HepG2 (cell line): ENCODE data around the gene TASL. TPM values are rescaled to one million over a fixed set of nuclear protein-coding genes. Genes with fewer than 3 reads are reported as not detected.

ENCODE experiments used
- ATAC-seq: fragments of 200-7000 bp; cut with Tn5 transposase; 3 replicates; pipeline ENCODE4 v1.9.1; 2020; ENCODE audit warnings: mild to moderate bottlenecking, moderate library complexity
- BruUV-seq: library from RNA; stranded (reverse); fragments of 400-500 nt; replicated peaks from 2 replicates; lab custom pipeline; 2021; lab: Mats Ljungman, UMichigan
- CTCF ChIA-PET: fragments of 300-600 bp; formaldehyde crosslinking; extraction: SDS; loops from one replicate; lab custom pipeline; 2021; ENCODE audit warnings: low total read pairs, inconsistent platforms, low intra/inter-chr PET ratio; lab: Yijun Ruan, JAX
- POLR2A ChIA-PET: fragments of 350-600 bp; sonication (Branson Sonifier 250); formaldehyde crosslinking; loops from one replicate; lab custom pipeline; 2020; ENCODE audit warnings: antibody characterized with exemption, inconsistent platforms; lab: Yijun Ruan, JAX
- DNase-seq: peaks from one replicate; pipeline ENCODE4 v3.0.0-alpha.2; 2015; ENCODE audit warnings: low spot score
- FAIRE-seq: peaks from 3 replicates; lab custom pipeline; 2011; peaks lifted over from hg19 to GRCh38; lab: Jason Lieb, UNC
- H2AFZ ChIP-seq: one replicate; pipeline ENCODE4 v1.6.1; 2011; ENCODE audit warnings: low read length, inconsistent platforms
- H3K27ac ChIP-seq: fragments of 300-600 bp; 3 replicates; pipeline ENCODE4 v1.8.0; 2011; ENCODE audit warnings: mixed run types, mild to moderate bottlenecking, mixed read lengths, low read length, inconsistent platforms; ENCODE audit not compliant: insufficient read depth; ENCODE audit errors: extremely low read length
- H3K27me3 ChIP-seq, 2 experiments: fragments of 200-600 bp in 1 of 2; 2 replicates in 1 of 2; 3 replicates in 1 of 2; pipeline versions ENCODE4 v1.6.0 to v1.8.0; 2011; ENCODE audit warnings: low read length in 2 of 2, mild to moderate bottlenecking in 2 of 2, moderate library complexity in 2 of 2, inconsistent platforms in 1 of 2; ENCODE audit not compliant: insufficient read depth in 2 of 2, control insufficient read depth in 1 of 2
- H3K36me3 ChIP-seq, 2 experiments: fragments of 200-600 bp in 1 of 2; replicated peaks in 1 of 2; 2 replicates in 1 of 2; 3 replicates in 1 of 2; pipeline versions ENCODE4 v1.5.1 to v1.8.0; 2011; ENCODE audit warnings: low read length in 2 of 2, inconsistent platforms in 1 of 2; ENCODE audit not compliant: insufficient read depth in 2 of 2, control insufficient read depth in 1 of 2
- H3K4me1 ChIP-seq: 2 replicates; pipeline ENCODE4 v1.5.1; 2012; ENCODE audit warnings: low read length, inconsistent platforms; ENCODE audit not compliant: insufficient read depth
- H3K4me2 ChIP-seq: 2 replicates; pipeline ENCODE4 v1.6.0; 2011; ENCODE audit warnings: low read depth, low read length, inconsistent platforms
- H3K4me3 ChIP-seq, 3 experiments: fragments of 200-600 bp in 1 of 3; sonication (generic), shearing (Covaris generic) in 1 of 3; replicated peaks in 1 of 3; 2 replicates each; pipeline ENCODE4 v1.5.1; 2011 to 2016; ENCODE audit warnings: low read length in 3 of 3, inconsistent platforms in 2 of 3, low read depth in 2 of 3, mild to moderate bottlenecking in 2 of 3, control low read depth in 1 of 3, mixed read lengths in 1 of 3; ENCODE audit not compliant: insufficient read depth in 1 of 3
- H3K79me2 ChIP-seq: one replicate; pipeline ENCODE4 v1.6.1; 2011; ENCODE audit warnings: low read length, inconsistent platforms; ENCODE audit not compliant: insufficient read depth
- H3K9ac ChIP-seq: 2 replicates; pipeline ENCODE4 v1.6.0; 2011; ENCODE audit warnings: mild to moderate bottlenecking, low read depth, low read length, inconsistent platforms; ENCODE audit not compliant: insufficient read depth
- H3K9me3 ChIP-seq: 2 replicates; pipeline ENCODE4 v1.5.1; 2012; ENCODE audit warnings: mild to moderate bottlenecking, low read length
- H4K20me1 ChIP-seq: 2 replicates; pipeline ENCODE4 v1.6.0; 2011; ENCODE audit warnings: inconsistent platforms, mild to moderate bottlenecking, low read length, moderate library complexity; ENCODE audit not compliant: insufficient read depth
- AGO2 ChIP-seq: fragments of 200-400 bp; formaldehyde crosslinking; optimal IDR thresholded peaks from 2 replicates; pipeline ENCODE3; 2017; ENCODE audit warnings: mild to moderate bottlenecking, low read depth, low read length, moderate library complexity
- ATAD3A ChIP-seq: sonication (generic); formaldehyde crosslinking; IDR thresholded peaks from 2 replicates; pipeline ENCODE4 v1.4.0; 2020; ENCODE audit warnings: missing genetic modification reagents
- CENPT ChIP-seq: sonication (generic); formaldehyde crosslinking; IDR thresholded peaks from 2 replicates; pipeline ENCODE4 v1.8.0; 2022; ENCODE audit warnings: low read depth, mild to moderate bottlenecking, moderate library complexity, missing genetic modification reagents
- GTF2F1 ChIP-seq: fragments of 150-350 bp; IDR thresholded peaks from 2 replicates; pipeline ENCODE4 v1.6.1; 2014; ENCODE audit warnings: low read length
- NRL ChIP-seq: sonication (generic); formaldehyde crosslinking; IDR thresholded peaks from 2 replicates; pipeline ENCODE4 v1.5.0; 2020; ENCODE audit warnings: missing genetic modification reagents, mild to moderate bottlenecking, moderate library complexity, borderline replicate concordance
- PPARG ChIP-seq: conservative IDR thresholded peaks from 2 replicates; pipeline ENCODE4 v1.6.1; 2016; ENCODE audit warnings: missing biosample characterization, missing genetic modification reagents
- RARA ChIP-seq: IDR thresholded peaks from 2 replicates; pipeline ENCODE4 v1.6.1; 2016; ENCODE audit warnings: missing genetic modification reagents, missing compliant biosample characterization
- SATB2 ChIP-seq: sonication (generic); formaldehyde crosslinking; IDR thresholded peaks from 2 replicates; pipeline ENCODE4 v1.5.0; 2020; ENCODE audit warnings: missing genetic modification reagents
- SKIL ChIP-seq: sonication (generic); formaldehyde crosslinking; IDR thresholded peaks from 2 replicates; pipeline ENCODE4 v1.8.0; 2022; ENCODE audit warnings: missing genetic modification reagents, mild to moderate bottlenecking, moderate library complexity, borderline replicate concordance
- SUZ12 ChIP-seq: fragments of 150-350 bp; IDR thresholded peaks from 2 replicates; pipeline ENCODE4 v1.6.1; 2014; ENCODE audit warnings: low read depth, low read length
- U2AF1 ChIP-seq: fragments of 200-400 bp; formaldehyde crosslinking; optimal IDR thresholded peaks from 2 replicates; pipeline ENCODE3; 2017; ENCODE audit warnings: mild to moderate bottlenecking, low read depth, low read length
- ZBTB21 ChIP-seq: sonication (generic); formaldehyde crosslinking; IDR thresholded peaks from 2 replicates; pipeline ENCODE4 v1.4.0; 2020; ENCODE audit warnings: missing genetic modification reagents
- ZNF512 ChIP-seq: sonication (generic); formaldehyde crosslinking; IDR thresholded peaks from 2 replicates; pipeline ENCODE4 v1.4.0; 2020; ENCODE audit warnings: mild to moderate bottlenecking, missing genetic modification reagents
- ZNF576 ChIP-seq: sonication (generic); formaldehyde crosslinking; IDR thresholded peaks from 2 replicates; pipeline ENCODE4 v1.4.0; 2020; ENCODE audit warnings: mild to moderate bottlenecking, missing genetic modification reagents
- ZNF773 ChIP-seq: sonication (generic); formaldehyde crosslinking; IDR thresholded peaks from 2 replicates; pipeline ENCODE4 v1.4.0; 2020; ENCODE audit warnings: missing genetic modification reagents, borderline replicate concordance
- ZUFSP ChIP-seq: sonication (generic); formaldehyde crosslinking; IDR thresholded peaks from 2 replicates; pipeline ENCODE4 v1.9.0; 2021; ENCODE audit warnings: missing genetic modification reagents, mild to moderate bottlenecking, borderline replicate concordance
- WGBS: methylation state at CpG from one replicate; pipeline ENCODE4 v1.1.6; 2017; ENCODE audit warnings: low lambda C conversion rate; 5-methylcytosine and 5-hydroxymethylcytosine counted together
- in situ Hi-C: cut with HindIII; loops from 2 replicates; pipeline ENCODE4 v1.10.0; 2017; ENCODE audit warnings: low pct_unique_long_range_greater_than_20kb; ENCODE audit not compliant: extremely low pct_ligation_motif_present
- intact Hi-C: fragments of 100-400 bp; cut with micrococcal nuclease; formaldehyde crosslinking; loops from one replicate; pipeline ENCODE4 v1.10.0; 2022; ENCODE audit not compliant: unreplicated experiment
- polyA plus RNA-seq, 8 experiments: library from polyadenylated mRNA; depleted of rRNA in 3 of 8; stranded (reverse) in 7 of 8; unstranded in 1 of 8; fragments of >200 nt; fragmentation: Illumina TruSeq in 4 of 8; extraction: Trizol in 4 of 8; gene quantifications; 2 replicates each; pipeline versions ENCODE4 v1.2.1 to v1.2.3, GENCODE V29; 2011 to 2016; ENCODE audit warnings: low read depth in 4 of 8, missing spikeins in 1 of 8, mixed read lengths in 1 of 8; ENCODE audit not compliant: insufficient read depth in 1 of 8
- total RNA-seq, 5 experiments: library from RNA; depleted of rRNA; stranded (reverse); fragments of >200 nt; fragmentation: Illumina TruSeq; extraction: Trizol; gene quantifications; 2 replicates each; pipeline ENCODE4 v1.2.3, GENCODE V29; 2016; ENCODE audit warnings: low read depth in 1 of 5

The TASL gene
- total and polyA plus RNA-seq, 2 of the 13 experiments (the other 11 are each of a cell fraction or from before 2014, with no cell fraction given) = not detected

- Histone ChIP-seq H3K27ac (no peak overlapping the region), H3K9ac (no peak overlapping the region), H3K36me3 (no peaks in the 10 kb centered on the region), H3K4me2 (no peak overlapping the region), H3K79me2 (no peaks in the 10 kb centered on the region), H4K20me1 (no peaks in the 10 kb centered on the region), H3K4me1 (peaks cover 21% of the 10 kb centered on the region)
- no TSS peak for BruUV-seq
- POLR2A ChIA-PET = no interaction called here
- in situ Hi-C loops = no loop called here
- FAIRE-seq (no peak), DNase-seq (no peak)
- intact Hi-C loops = no loop called here
- CTCF ChIA-PET = no interaction called here
- no peak for TF ChIP-seq SATB2
- no peak for TF ChIP-seq AGO2
- no peak for TF ChIP-seq ZNF512 (CRISPR knock-in tag)
- TF ChIP-seq SUZ12 = no peak
- no peak for TF ChIP-seq ATAD3A (CRISPR knock-in tag)
- no peak for TF ChIP-seq GTF2F1
- TF ChIP-seq ZNF773 (CRISPR knock-in tag) = no peak
- TF ChIP-seq NRL (CRISPR knock-in tag) = no peak
- no peak for TF ChIP-seq U2AF1
- no peak for TF ChIP-seq ZUFSP
- TF ChIP-seq ZNF576 (CRISPR knock-in tag) = no peak
- no peak for TF ChIP-seq RARA
- no peak for TF ChIP-seq SKIL (CRISPR knock-in tag)
- no peak for TF ChIP-seq PPARG (CRISPR knock-in tag)
- no peak for TF ChIP-seq ZBTB21 (CRISPR knock-in tag)
- TF ChIP-seq CENPT (CRISPR knock-in tag) = no peak
- TF ChIP-seq, all 625 proteins: peak for 0
- Histone ChIP-seq H3K9me3 (no peaks in the 10 kb centered on the region), H3K27me3 (no peaks in the 10 kb centered on the region), H3K4me3 (no peak overlapping the region), H2AFZ (no peak overlapping the region)
- 93% methylated on average over 4 of the region's 4 CpGs for WGBS
- no peak for ATAC-seq
These were observed 37.7 kb upstream of the TASL start for GRCh38 chrX:30615229-30615628.
